HG03139 (cell line): ENCODE measurements around the gene CORO1A.
"Not testable (repeated sequence)": the region's sequence is repeated elsewhere in the genome, so short reads cannot be mapped to it uniquely, and the experiment has no call there.

Experiments used
- ATAC-seq: cut with Tn5 transposase; IDR thresholded peaks from one replicate; pipeline ENCODE4 v1.9.1; 2021; ENCODE audit not compliant: unreplicated experiment

The CORO1A gene

GRCh38 chr16:30199608-30200343 lies 16.4 kb downstream of the CORO1A start:
- not testable (repeated sequence) for ATAC-seq

DNA sequence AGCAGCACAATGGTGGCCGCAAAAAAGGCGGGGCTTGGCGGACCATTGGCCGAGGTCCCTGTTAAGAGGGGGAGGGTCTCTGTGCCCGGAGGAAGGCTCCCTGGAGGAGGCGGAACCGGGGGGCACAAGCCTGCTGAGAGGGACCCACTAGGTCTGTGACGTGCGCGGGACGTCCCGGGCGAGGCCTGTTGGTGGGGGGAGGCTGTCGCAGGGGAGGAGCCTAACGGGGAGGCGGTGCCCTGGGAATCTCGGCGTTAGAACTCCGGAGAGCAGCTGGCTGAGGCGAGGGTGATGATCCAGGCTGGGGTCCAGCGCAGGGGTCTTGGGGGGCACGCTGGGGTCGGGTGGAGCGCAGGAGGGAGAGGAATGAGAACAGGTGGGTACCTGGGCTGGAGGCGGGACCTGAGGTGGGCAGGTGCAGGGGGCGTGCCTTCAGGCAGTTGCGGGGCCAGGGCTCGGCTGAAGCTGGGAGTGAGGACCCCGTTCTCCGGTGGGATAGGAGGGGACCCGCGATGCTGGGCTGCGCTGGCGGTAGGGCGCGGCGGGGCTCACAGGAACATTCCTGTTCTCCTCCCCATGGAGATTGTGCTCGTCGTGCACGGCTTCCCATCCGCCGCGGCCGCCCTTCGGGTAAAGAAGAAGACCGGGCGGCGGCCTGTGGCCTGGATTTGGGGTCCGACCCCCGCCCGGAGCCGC lies 22.3 kb downstream of the CORO1A start:
- ATAC-seq: not testable (repeated sequence)

GRCh38 chr16:30206252-30206651 lies 22.9 kb downstream of the CORO1A start:
- not testable (repeated sequence) for ATAC-seq

GRCh38 chr16:30207063-30207704 lies 23.8 kb downstream of the CORO1A start:
- ATAC-seq: not testable (repeated sequence)

DNA sequence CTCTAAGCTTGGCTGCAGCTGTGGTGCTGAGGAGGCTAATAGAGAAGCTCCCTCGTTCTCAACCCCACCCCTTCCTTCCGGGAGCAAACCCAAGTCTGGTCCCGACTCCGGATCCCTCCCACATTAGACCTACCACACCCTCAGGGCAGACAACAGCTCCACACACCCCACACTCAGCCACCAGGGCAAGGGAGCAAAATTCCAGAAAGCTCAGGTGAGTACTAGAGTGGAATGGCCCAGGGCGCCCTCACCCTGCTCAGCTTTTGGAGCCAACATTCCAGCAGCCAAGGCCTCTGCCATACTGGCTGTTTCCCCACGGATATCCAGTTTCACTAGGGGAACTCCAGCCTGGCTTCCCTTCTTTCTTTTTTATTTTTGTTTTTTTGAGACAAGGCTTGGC lies 25.6 kb downstream of the CORO1A start:
- ATAC-seq: not testable (repeated sequence)

GRCh38 chr16:30211414-30211813 lies 28.0 kb downstream of the CORO1A start:
- ATAC-seq: not testable (repeated sequence)

GRCh38 chr16:30217082-30217481 lies 33.7 kb downstream of the CORO1A start:
- ATAC-seq: not testable (repeated sequence)
